Measurements from ENCODE around the gene SF3B2.

DNA sequence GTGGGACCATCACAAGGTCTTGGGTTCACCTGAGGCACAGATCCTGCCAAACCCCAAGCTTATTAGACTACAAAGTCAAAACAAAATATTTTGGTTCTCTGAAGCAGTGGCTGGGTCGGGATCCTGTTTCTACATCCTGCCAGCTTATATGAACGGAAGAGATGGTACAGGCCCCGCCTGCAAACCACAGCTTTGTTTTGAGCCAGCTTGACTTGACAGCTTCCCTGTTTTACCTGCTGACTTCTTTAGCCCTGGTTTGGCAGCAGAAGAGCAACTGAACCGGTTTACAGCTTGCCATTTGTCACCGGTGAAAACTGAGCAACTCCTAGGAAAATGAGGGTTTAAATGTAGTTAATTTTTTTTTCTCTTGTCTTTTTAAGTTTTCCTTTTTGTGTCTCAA lies 29.3 kb downstream of the SF3B2 start:
- TF ChIP-seq, protein P1, sequence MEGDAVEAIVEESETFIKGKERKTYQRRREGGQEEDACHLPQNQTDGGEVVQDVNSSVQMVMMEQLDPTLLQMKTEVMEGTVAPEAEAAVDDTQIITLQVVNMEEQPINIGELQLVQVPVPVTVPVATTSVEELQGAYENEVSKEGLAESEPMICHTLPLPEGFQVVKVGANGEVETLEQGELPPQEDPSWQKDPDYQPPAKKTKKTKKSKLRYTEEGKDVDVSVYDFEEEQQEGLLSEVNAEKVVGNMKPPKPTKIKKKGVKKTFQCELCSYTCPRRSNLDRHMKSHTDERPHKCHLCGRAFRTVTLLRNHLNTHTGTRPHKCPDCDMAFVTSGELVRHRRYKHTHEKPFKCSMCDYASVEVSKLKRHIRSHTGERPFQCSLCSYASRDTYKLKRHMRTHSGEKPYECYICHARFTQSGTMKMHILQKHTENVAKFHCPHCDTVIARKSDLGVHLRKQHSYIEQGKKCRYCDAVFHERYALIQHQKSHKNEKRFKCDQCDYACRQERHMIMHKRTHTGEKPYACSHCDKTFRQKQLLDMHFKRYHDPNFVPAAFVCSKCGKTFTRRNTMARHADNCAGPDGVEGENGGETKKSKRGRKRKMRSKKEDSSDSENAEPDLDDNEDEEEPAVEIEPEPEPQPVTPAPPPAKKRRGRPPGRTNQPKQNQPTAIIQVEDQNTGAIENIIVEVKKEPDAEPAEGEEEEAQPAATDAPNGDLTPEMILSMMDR (IDR thresholded peaks at IDR 0.05; ENCODE audit: low read depth, low read length), result no peak
- TF ChIP-seq EZH2phosphoT487 (IDR thresholded peaks at IDR 0.05; ENCODE audit: low read depth), result no peak
